ENCODE data around the gene CDK5R1.

Gene CDK5R1

GRCh38 chr17:32503251-32504165 is 16.7 kb downstream of the CDK5R1 start:
- no peak for DNase-seq
- in situ Hi-C loops (cut with HindIII; ENCODE audit: low pct_ligation_motif_present, low pct_unique_long_range_greater_than_20kb, low sequenced_read_pairs): no loop called here

DNA sequence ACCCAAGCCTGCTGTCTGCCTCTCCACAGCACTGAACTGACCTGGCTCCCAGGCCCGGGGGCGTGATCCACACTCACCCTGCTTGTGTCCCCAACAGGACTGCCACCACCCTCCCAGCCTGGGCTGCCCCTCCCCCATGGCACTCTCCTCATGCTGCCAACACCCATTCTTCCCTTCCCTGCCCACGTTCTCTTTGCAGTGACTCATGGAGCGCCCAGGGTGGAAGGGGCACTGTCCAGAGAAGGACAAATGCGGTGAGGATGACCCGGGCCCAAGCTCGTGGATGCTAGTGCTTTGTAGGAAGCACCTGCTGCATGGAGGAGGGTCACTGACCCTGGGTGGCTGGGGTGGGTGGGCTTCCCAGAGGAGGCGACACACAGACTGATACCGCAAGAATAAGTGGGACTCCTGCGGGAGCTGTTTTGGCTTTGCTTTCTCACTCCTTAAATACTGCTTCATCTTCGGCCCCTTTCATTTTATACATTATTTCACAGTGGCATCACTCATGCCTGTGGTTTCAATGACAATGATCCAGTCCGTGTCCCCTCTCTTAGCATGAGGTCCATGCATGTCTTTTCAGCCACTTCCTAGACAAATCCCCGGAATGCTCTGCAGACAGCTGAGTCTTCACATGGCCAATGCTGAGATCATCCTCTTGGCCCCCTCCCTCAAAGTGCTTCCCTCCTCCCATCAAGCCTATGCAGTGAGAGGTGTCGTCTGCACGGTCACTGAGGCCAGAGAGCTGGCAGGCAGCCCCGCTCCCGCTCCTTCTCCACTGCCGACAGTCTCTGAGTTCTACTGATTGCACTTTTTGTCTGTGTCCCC is 17.6 kb downstream of the CDK5R1 start:
- no peak for DNase-seq
- in situ Hi-C loops (cut with HindIII; ENCODE audit: low pct_ligation_motif_present, low pct_unique_long_range_greater_than_20kb, low sequenced_read_pairs): no loop called here

DNA sequence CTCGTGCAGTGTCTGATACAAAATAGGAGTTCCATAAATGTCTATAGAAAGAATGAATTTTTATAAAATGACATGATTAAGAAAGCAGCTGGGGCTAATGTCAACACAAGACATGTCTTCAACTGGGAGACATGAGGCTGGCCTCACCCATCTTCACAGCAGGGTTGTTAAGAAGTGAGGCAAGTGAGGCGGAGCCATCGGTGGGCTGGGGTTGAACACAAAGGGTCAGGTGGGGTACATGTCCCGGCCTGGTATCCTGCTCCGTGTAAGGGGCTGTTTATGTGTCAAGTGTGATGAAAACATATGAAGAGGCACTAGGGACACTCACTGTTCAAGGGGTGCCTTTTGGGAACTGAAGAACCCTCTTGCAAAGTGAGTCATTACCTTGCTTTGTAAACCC is 22.1 kb downstream of the CDK5R1 start:
- no peak for DNase-seq
- in situ Hi-C loops (cut with HindIII; ENCODE audit: low pct_ligation_motif_present, low pct_unique_long_range_greater_than_20kb, low sequenced_read_pairs): no loop called here

GRCh38 chr17:32510466-32510865 is 23.7 kb downstream of the CDK5R1 start:
- in situ Hi-C loops (cut with HindIII; ENCODE audit: low pct_ligation_motif_present, low pct_unique_long_range_greater_than_20kb, low sequenced_read_pairs): no loop called here
- DNase-seq: no peak

DNA sequence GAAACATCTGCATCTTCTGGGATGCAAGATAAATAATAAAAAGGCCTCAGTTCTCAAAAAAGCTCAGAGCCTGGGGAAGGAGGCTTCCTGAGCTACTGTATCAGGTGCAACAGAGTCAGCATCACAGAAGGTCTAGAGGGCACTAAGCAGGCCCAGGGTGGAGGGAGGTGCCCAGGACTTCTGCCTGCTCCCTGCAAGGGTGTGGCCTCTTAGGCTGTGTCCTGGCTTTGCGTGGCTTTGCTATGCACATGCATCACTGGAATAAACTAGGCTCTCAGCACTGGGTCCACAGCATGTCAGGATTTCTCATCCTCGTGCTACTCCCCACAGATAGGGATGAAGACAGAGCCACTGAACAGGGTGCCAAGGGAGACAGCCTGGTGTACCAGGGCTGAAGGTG is 25.5 kb downstream of the CDK5R1 start:
- in situ Hi-C loops (cut with HindIII; ENCODE audit: low pct_ligation_motif_present, low pct_unique_long_range_greater_than_20kb, low sequenced_read_pairs): no loop called here
- no peak for DNase-seq

GRCh38 chr17:32513579-32513978 is 26.8 kb downstream of the CDK5R1 start:
- DNase-seq: no peak
- in situ Hi-C loops (cut with HindIII; ENCODE audit: low pct_ligation_motif_present, low pct_unique_long_range_greater_than_20kb, low sequenced_read_pairs): no loop called here

GRCh38 chr17:32514606-32515005 is 27.8 kb downstream of the CDK5R1 start:
- in situ Hi-C loops (cut with HindIII; ENCODE audit: low pct_ligation_motif_present, low pct_unique_long_range_greater_than_20kb, low sequenced_read_pairs): no loop called here
- no peak for DNase-seq

DNA sequence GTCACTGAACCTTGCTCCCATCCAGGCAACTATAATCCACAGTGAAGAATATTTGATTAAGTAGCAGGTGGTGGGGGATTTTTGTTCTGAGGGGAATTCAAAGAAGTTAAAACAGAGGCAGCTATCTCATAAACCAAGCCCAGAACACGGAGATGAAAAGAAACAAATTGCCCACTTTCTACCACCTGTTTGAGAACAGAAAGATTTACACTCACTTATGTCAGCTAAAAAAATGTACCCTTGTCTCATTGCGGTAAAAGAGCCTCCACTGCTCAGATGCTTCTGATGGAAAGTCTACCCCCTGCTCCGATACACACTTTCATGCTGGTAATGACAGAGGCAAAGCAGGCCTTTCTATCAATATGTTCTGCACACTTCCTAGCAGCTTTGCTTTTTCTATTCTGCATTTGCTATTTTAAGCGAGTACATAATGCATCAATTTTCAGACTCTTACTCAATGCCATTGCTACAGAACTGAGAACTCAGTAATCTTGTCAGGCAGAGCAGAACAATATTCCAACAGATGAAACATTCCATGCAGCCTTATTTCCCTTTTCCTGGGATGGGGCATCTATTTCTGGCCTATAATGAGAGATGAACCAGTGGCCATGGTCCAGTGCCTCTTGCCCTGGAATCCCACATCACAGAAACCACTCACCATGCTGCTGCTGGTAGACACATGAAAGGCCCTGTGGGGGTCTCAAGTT is 29.0 kb downstream of the CDK5R1 start:
- in situ Hi-C loops (cut with HindIII; ENCODE audit: low pct_ligation_motif_present, low pct_unique_long_range_greater_than_20kb, low sequenced_read_pairs): no loop called here
- DNase-seq: no peak

DNA sequence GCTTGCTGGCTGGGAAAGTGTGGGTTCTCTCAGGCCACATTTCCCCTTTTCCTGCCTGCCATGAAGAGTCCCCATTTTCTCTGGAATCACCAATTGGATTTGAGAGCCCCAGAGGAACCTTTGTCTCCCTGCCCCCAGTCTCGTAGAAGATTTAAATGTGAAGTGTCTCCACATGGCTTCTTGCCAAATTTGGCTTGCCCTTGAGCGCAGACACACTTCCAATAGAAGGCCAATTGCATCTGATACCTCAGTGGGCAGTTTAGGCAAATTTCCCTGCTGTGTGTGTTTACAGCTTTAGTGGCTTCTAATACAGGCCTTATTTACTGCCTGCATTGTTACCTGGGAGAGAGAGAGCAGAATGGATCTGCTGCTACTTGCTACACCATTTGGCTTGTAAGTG is 29.7 kb downstream of the CDK5R1 start:
- DNase-seq: no peak
- in situ Hi-C loops (cut with HindIII; ENCODE audit: low pct_ligation_motif_present, low pct_unique_long_range_greater_than_20kb, low sequenced_read_pairs): no loop called here

DNA sequence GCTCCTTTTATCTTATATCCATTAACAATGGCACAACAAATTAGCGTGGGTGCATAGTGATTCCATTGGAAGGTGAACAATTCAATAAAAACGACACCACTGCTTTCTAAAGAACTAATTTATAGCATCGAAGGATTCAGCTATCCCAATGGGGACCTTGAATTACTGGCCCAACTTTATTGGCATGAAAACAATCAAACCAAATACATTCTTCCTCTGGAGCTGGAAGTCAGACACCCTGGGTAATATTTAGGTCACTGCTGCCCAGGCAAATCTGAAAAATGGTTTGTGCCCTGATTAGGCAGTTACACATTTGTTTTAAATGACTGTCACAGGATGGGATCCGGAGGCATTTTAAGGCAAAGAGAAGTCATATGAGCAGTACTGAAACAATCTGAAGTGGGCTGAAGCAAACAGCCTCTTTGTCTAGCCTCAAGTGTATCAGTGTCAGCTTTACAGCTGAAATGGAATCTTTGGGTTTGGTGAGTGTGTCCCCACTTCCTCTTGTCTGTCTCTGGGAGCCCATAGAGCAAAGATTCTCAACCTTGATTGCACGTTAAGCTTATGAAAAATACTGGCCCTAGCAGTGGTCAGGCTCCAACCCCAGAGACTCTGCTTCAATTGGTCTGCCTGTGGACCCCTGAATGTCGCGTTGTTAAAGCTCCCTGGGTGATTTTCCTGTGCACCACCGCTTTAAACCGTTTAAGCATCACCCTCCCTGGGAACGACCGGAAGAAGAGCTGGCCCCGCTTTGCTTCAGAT is 30.3 kb downstream of the CDK5R1 start:
- no peak for DNase-seq
- in situ Hi-C loops (cut with HindIII; ENCODE audit: low pct_ligation_motif_present, low pct_unique_long_range_greater_than_20kb, low sequenced_read_pairs): no loop called here

GRCh38 chr17:32517982-32518381 is 31.2 kb downstream of the CDK5R1 start:
- DNase-seq: no peak
- in situ Hi-C loops (cut with HindIII; ENCODE audit: low pct_ligation_motif_present, low pct_unique_long_range_greater_than_20kb, low sequenced_read_pairs): no loop called here

GRCh38 chr17:32518646-32519227 is 31.9 kb downstream of the CDK5R1 start:
- in situ Hi-C loops (cut with HindIII; ENCODE audit: low pct_ligation_motif_present, low pct_unique_long_range_greater_than_20kb, low sequenced_read_pairs): no loop called here
- no peak for DNase-seq

DNA sequence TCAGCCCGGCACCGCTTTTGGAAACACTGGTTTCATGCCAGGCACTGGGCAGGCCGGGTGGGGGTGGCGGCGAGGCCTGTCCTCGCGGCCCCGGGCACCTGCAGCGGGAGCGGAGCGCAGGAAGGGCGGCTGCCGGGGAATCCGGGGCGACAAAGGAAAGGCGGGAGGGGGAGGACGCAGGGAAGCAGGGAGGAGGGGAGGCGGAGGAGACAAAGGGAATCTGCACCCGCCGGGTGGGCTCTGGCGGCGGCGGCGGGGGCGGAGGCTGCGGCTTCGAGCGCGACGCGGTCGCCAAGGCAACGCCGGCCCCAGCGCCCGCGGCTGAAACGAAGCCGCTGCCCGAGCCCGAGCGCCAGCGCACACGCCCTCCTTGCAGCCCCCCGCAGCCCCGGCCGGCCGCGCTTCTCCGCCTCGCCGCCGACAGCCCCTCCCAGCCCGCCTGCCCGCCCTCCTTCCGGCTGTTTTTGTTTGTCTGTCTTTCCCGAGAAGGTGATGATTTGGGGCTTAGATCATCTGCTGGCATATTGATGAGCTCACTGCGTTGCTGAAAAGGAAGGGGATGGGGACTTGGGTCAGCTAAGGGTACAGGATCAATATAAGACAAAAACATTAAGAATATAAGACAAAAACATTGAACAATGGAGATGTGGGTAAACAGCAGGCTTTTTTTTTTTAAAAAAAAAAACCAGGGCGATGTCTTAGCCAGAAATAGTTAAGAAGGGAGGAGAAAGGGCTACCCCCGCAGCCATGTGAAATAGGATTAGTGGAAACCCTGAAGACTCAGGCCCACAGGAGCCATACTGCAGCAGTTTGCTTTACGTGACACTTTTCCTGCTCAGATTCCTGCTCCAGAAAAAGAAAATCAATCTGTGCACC is 32.7 kb downstream of the CDK5R1 start:
- in situ Hi-C loops (cut with HindIII; ENCODE audit: low pct_ligation_motif_present, low pct_unique_long_range_greater_than_20kb, low sequenced_read_pairs): no loop called here
- DNase-seq: peak; percentile 26

DNA sequence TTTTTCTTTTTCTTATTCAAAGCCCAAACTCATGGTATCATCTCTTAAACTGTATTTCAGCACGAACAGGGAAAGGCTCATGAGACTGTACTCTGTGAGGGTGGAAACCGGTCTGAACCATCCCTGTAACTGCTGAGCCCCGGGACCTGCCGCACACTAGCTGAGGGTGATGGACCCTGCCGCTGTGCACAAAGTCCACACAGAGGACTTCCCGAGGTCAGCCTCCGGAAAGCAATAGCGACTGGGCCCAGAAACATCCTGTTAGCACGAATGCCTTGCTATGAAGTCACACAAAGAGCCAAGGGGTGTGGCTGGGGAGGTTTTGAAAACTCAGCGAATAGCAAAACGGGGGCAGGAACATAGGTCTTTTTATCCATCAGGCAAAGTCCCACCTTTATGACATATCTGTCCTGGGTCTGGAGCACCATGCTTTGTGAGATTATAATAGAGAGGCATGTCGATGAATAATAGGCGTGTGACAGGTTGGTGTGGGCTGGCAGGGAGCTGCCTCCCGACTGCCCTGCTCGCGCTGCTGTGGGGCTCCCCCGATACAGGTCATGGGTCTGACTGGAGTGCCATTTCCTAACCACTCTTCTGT is 33.4 kb downstream of the CDK5R1 start:
- in situ Hi-C loops (cut with HindIII; ENCODE audit: low pct_ligation_motif_present, low pct_unique_long_range_greater_than_20kb, low sequenced_read_pairs): no loop called here
- DNase-seq: no peak

GRCh38 chr17:32520737-32521404 is 34.1 kb downstream of the CDK5R1 start:
- in situ Hi-C loops (cut with HindIII; ENCODE audit: low pct_ligation_motif_present, low pct_unique_long_range_greater_than_20kb, low sequenced_read_pairs): no loop called here
- DNase-seq: no peak

- DNase-seq: no peak
- in situ Hi-C loops (cut with HindIII; ENCODE audit: low pct_ligation_motif_present, low pct_unique_long_range_greater_than_20kb, low sequenced_read_pairs): no loop called here
These were observed 36.4 kb downstream of the CDK5R1 start for GRCh38 chr17:32523017-32523680.
